SH-SY5Y (cell line): ENCODE results near the gene MVB12A.

Experiments
- GATA2 ChIP-seq: IDR thresholded peaks from 2 replicates; pipeline ENCODE4 v1.6.1; 2011; ENCODE audit warnings: mild to moderate bottlenecking, low read depth, low read length
- GATA3 ChIP-seq: IDR thresholded peaks from 2 replicates; pipeline ENCODE4 v1.6.1; 2011; ENCODE audit warnings: low read depth, mild to moderate bottlenecking, low read length, moderate library complexity

DNA sequence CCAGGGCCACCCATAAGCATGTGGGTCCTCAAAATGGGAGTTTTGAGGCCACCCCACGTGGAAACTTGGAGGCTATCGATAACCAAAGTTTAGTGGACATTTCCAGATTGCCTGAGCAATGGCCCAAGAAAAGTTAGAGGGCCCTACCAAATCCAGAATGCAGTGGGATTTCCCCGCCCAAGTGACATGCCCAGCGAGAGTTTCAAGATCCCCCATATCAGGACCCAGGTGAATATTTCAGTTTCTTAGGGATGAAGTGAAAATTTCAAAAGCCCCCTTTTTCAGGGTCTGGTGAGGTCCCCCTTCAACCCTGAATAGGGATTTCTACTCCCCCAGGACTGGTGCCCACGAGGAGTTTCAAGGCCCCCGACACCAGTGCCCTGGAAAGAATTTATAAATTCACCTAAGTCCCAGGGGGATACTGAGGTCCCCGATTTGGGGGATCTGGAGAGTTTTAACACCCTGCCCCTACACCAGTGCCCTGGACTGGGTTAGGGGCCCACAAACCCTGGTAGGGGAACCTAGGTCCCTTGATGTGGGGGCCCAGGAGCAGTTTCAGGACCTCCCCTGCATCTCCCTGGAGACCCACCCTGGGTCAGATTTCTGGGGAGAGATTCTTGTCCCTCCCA is 15.1 kb upstream of the MVB12A start:
- TF ChIP-seq GATA2 (no peak), GATA3 (no peak)
